Astrocyte (in vitro differentiated cells and primary cell): ENCODE measurements around the gene MSRB3. TPM values are rescaled to one million over a fixed set of nuclear protein-coding genes. Genes with fewer than 3 reads are reported as not detected.

Experiments
- DNase-seq: peaks from one replicate; pipeline ENCODE4 v3.0.0-alpha.2; 2010; ENCODE audit warnings: low read depth
- FAIRE-seq: peaks from 2 replicates; lab custom pipeline; 2011; peaks lifted over from hg19 to GRCh38; lab: Jason Lieb, UNC
- H2AFZ ChIP-seq: 2 replicates; pipeline ENCODE4 v1.6.0; 2012; ENCODE audit warnings: low read depth, low read length, inconsistent platforms
- H3K27ac ChIP-seq: 2 replicates; pipeline ENCODE4 v1.5.1; 2011; ENCODE audit warnings: low read depth, low read length, inconsistent platforms
- H3K27me3 ChIP-seq: 2 replicates; pipeline ENCODE4 v1.6.0; 2011; ENCODE audit warnings: low read length, inconsistent platforms; ENCODE audit not compliant: insufficient read depth
- H3K36me3 ChIP-seq: 2 replicates; pipeline ENCODE4 v1.5.1; 2011; ENCODE audit warnings: low read length, inconsistent platforms; ENCODE audit not compliant: insufficient read depth
- H3K4me1 ChIP-seq: 2 replicates; pipeline ENCODE4 v1.5.1; 2011; ENCODE audit warnings: low read length, inconsistent platforms; ENCODE audit not compliant: insufficient read depth
- H3K4me2 ChIP-seq: 2 replicates; pipeline ENCODE4 v1.6.0; 2012; ENCODE audit warnings: low read length, inconsistent platforms
- H3K4me3 ChIP-seq: 2 replicates; pipeline ENCODE4 v1.5.1; 2011; ENCODE audit warnings: low read depth, mild to moderate bottlenecking, low read length, inconsistent platforms; ENCODE audit not compliant: insufficient read depth
- H3K79me2 ChIP-seq: 2 replicates; pipeline ENCODE4 v1.6.0; 2012; ENCODE audit warnings: mild to moderate bottlenecking, low read length, inconsistent platforms; ENCODE audit not compliant: insufficient read depth
- H3K9ac ChIP-seq: 2 replicates; pipeline ENCODE4 v1.6.0; 2012; ENCODE audit warnings: mild to moderate bottlenecking, low read length, inconsistent platforms
- H3K9me3 ChIP-seq: 2 replicates; pipeline ENCODE4 v1.5.1; 2012; ENCODE audit warnings: low read depth, mild to moderate bottlenecking, low read length, inconsistent platforms; ENCODE audit not compliant: insufficient read depth
- H4K20me1 ChIP-seq: 2 replicates; pipeline ENCODE4 v1.6.0; 2012; ENCODE audit warnings: low read length, inconsistent platforms; ENCODE audit not compliant: insufficient read depth
- H3K27ac Mint-ChIP-seq: one replicate; pipeline ENCODE4 v1.8.0; 2021; ENCODE audit warnings: mild to moderate bottlenecking, mixed read lengths; ENCODE audit not compliant: unreplicated experiment
- H3K27me3 Mint-ChIP-seq: one replicate; pipeline ENCODE4 v1.8.0; 2021; ENCODE audit warnings: low read depth, mixed read lengths; ENCODE audit not compliant: unreplicated experiment
- H3K36me3 Mint-ChIP-seq: one replicate; pipeline ENCODE4 v1.8.0; 2021; ENCODE audit warnings: low read depth, mixed read lengths; ENCODE audit not compliant: unreplicated experiment
- H3K4me1 Mint-ChIP-seq: one replicate; pipeline ENCODE4 v1.8.0; 2021; ENCODE audit warnings: low read depth, mixed read lengths; ENCODE audit not compliant: unreplicated experiment
- H3K4me3 Mint-ChIP-seq: one replicate; pipeline ENCODE4 v1.8.0; 2021; ENCODE audit warnings: mild to moderate bottlenecking, moderate library complexity, mixed read lengths; ENCODE audit not compliant: unreplicated experiment
- H3K9me3 Mint-ChIP-seq: one replicate; pipeline ENCODE4 v1.8.0; 2021; ENCODE audit warnings: mild to moderate bottlenecking, mixed read lengths; ENCODE audit not compliant: unreplicated experiment
- CTCF ChIP-seq: IDR thresholded peaks from 2 replicates; pipeline ENCODE4 v1.5.1; 2011; ENCODE audit warnings: low read depth, mild to moderate bottlenecking, inconsistent platforms, low read length, moderate library complexity; ENCODE audit not compliant: insufficient read depth
- EZH2 ChIP-seq: IDR thresholded peaks from 2 replicates; pipeline ENCODE4 v1.6.1; 2012; ENCODE audit warnings: mild to moderate bottlenecking, low read length, inconsistent platforms; ENCODE audit not compliant: insufficient read depth
- total RNA-seq: library from RNA; stranded (reverse); gene quantifications from 2 replicates; pipeline ENCODE4 v1.2.1, GENCODE V29; 2021

MSRB3 gene
- total RNA-seq, 1 donor from 2014 or later: 73.0 TPM

GRCh38 chr12:65391711-65392110, 113.2 kb downstream of the MSRB3 start:
- Histone ChIP-seq H3K79me2 (no peaks in the 10 kb centered on the region), H3K4me1 (no peaks in the 10 kb centered on the region), H3K27ac (no peak overlapping the region), H3K36me3 (no peaks in the 10 kb centered on the region), H3K4me3 (no peak overlapping the region), H3K4me2 (no peak overlapping the region), H2AFZ (no peak overlapping the region), H3K9ac (no peak overlapping the region), H3K9me3 (no peaks in the 10 kb centered on the region), H3K27me3 (no peaks in the 10 kb centered on the region), H4K20me1 (no peaks in the 10 kb centered on the region)
- Mint-ChIP-seq H3K36me3 (peaks cover 5% of the 10 kb centered on the region), H3K9me3 (peaks cover 11% of the 10 kb centered on the region), H3K27me3 (no peaks in the 10 kb centered on the region), H3K4me3 (no peak overlapping the region), H3K4me1 (no peaks in the 10 kb centered on the region), H3K27ac (no peak overlapping the region)
- TF ChIP-seq EZH2 (no peak), CTCF (no peak)
- DNase-seq (no peak), FAIRE-seq (no peak)

GRCh38 chr12:65392491-65392890, 114.0 kb downstream of the MSRB3 start:
- no peak overlapping the region for H3K27ac Mint-ChIP-seq
- H2AFZ ChIP-seq: no peak overlapping the region
- H3K9me3 Mint-ChIP-seq: peaks cover 11% of the 10 kb centered on the region
- TF ChIP-seq CTCF: no peak
- TF ChIP-seq EZH2: no peak
- no peaks in the 10 kb centered on the region for H3K27me3 ChIP-seq
- FAIRE-seq (no peak), DNase-seq (no peak)
- H3K36me3 ChIP-seq: no peaks in the 10 kb centered on the region
- no peak overlapping the region for H3K4me3 ChIP-seq
- H3K4me1 Mint-ChIP-seq: no peaks in the 10 kb centered on the region
- H3K4me2 ChIP-seq: no peak overlapping the region
- H3K79me2 ChIP-seq: no peaks in the 10 kb centered on the region
- no peak overlapping the region for H3K4me3 Mint-ChIP-seq
- no peak overlapping the region for H3K9ac ChIP-seq
- H3K27ac ChIP-seq: no peak overlapping the region
- H3K27me3 Mint-ChIP-seq: no peaks in the 10 kb centered on the region
- H3K9me3 ChIP-seq: no peaks in the 10 kb centered on the region
- H4K20me1 ChIP-seq: no peaks in the 10 kb centered on the region
- peaks cover 5% of the 10 kb centered on the region for H3K36me3 Mint-ChIP-seq
- H3K4me1 ChIP-seq: no peaks in the 10 kb centered on the region

- H3K4me2 ChIP-seq: no peak overlapping the region
- DNase-seq (no peak), FAIRE-seq (no peak)
- H3K36me3 Mint-ChIP-seq: peaks cover 39% of the 10 kb centered on the region
- H4K20me1 ChIP-seq: no peaks in the 10 kb centered on the region
- no peaks in the 10 kb centered on the region for H3K27me3 Mint-ChIP-seq
- no peaks in the 10 kb centered on the region for H3K27me3 ChIP-seq
- TF ChIP-seq EZH2 (no peak), CTCF (no peak)
- peaks cover 2% of the 10 kb centered on the region for H3K4me1 Mint-ChIP-seq
- H2AFZ ChIP-seq: no peak overlapping the region
- no peaks in the 10 kb centered on the region for H3K4me1 ChIP-seq
- no peak overlapping the region for H3K9ac ChIP-seq
- H3K4me3 ChIP-seq: no peak overlapping the region
- no peaks in the 10 kb centered on the region for H3K36me3 ChIP-seq
- H3K4me3 Mint-ChIP-seq: no peak overlapping the region
- peaks cover 29% of the 10 kb centered on the region for H3K9me3 Mint-ChIP-seq
- no peaks in the 10 kb centered on the region for H3K79me2 ChIP-seq
- H3K9me3 ChIP-seq: no peaks in the 10 kb centered on the region
- H3K27ac ChIP-seq: no peak overlapping the region
- no peak overlapping the region for H3K27ac Mint-ChIP-seq
Measured at GRCh38 chr12:65403188-65403587, 124.7 kb downstream of the MSRB3 start.
